HG03575 (cell line): ENCODE results near the gene SPX.

Experiments
- ATAC-seq: cut with Tn5 transposase; IDR thresholded peaks from one replicate; pipeline ENCODE4 v1.9.1; 2021; ENCODE audit not compliant: unreplicated experiment, insufficient number of reproducible peaks, low FRiP score; ENCODE audit errors: extremely low read depth

SPX gene

GRCh38 chr12:21526053-21526452, at the start of gene SPX:
Gene SPX, plus strand, starts transcription at chr12:21526296. Its CDS starts 177 bp downstream, at chr12:21526473.
- ATAC-seq = no peak

GRCh38 chr12:21476949-21477348, 49.1 kb upstream of the SPX start:
- ATAC-seq = no peak

GRCh38 chr12:21478756-21479455, 47.2 kb upstream of the SPX start:
- no peak for ATAC-seq

- ATAC-seq = no peak
Observed at GRCh38 chr12:21483531-21483930, 42.6 kb upstream of the SPX start.

- no peak for ATAC-seq
Observed at GRCh38 chr12:21485998-21486397, 40.1 kb upstream of the SPX start.

- ATAC-seq = no peak
Observed at GRCh38 chr12:21499765-21500164, 26.3 kb upstream of the SPX start.

GRCh38 chr12:21500786-21501257, 25.3 kb upstream of the SPX start:
- ATAC-seq = no peak

- ATAC-seq = peak; percentile 99
Observed at GRCh38 chr12:21501258-21502163, 24.6 kb upstream of the SPX start, which contains the start of the genes GOLT1B and RECQL. Gene GOLT1B, plus strand, starts transcription at chr12:21501789. Its CDS starts 135 bp downstream, at chr12:21501924. Gene RECQL, minus strand, starts transcription at chr12:21501635. Its CDS starts 2,065 bp downstream, at chr12:21499570.

GRCh38 chr12:21502164-21502496, 24.0 kb upstream of the SPX start:
- no peak for ATAC-seq

GRCh38 chr12:21502872-21503271, 23.2 kb upstream of the SPX start:
- no peak for ATAC-seq

- ATAC-seq = no peak
Observed at GRCh38 chr12:21505888-21506287, 20.2 kb upstream of the SPX start.

GRCh38 chr12:21507849-21508248, 18.2 kb upstream of the SPX start:
- ATAC-seq = no peak

- ATAC-seq = peak; percentile 85
Observed at GRCh38 chr12:21509768-21510167, 16.3 kb upstream of the SPX start.

- ATAC-seq = no peak
Observed at GRCh38 chr12:21516281-21516680, 9.8 kb upstream of the SPX start.

GRCh38 chr12:21518451-21518850, 7.6 kb upstream of the SPX start:
- no peak for ATAC-seq

GRCh38 chr12:21521541-21521940, 4.6 kb upstream of the SPX start:
- ATAC-seq = no peak

GRCh38 chr12:21523148-21523547, 2.9 kb upstream of the SPX start:
- no peak for ATAC-seq

GRCh38 chr12:21526721-21527345, 737 bp downstream of the SPX start:
- no peak for ATAC-seq

- ATAC-seq = peak; percentile 64
Observed at GRCh38 chr12:21527451-21528180, 1.5 kb downstream of the SPX start.
